GM23338 (cell line): Measurements from ENCODE around the gene ANKFY1. TPM values are rescaled to one million over a fixed set of nuclear protein-coding genes. Genes with fewer than 3 reads are reported as not detected.
"Not testable (repeated sequence)": the region's sequence is repeated elsewhere in the genome, so short reads cannot be mapped to it uniquely, and the experiment has no call there.

ENCODE experiments used
- ATAC-seq: fragments of 200-7000 bp; cut with Tn5 transposase; 3 replicates; pipeline ENCODE4 v1.9.1; 2020
- DNase-seq: peaks from one replicate; pipeline ENCODE4 v3.0.0-alpha.2; 2015; ENCODE audit warnings: low spot score
- H2AFZ ChIP-seq: fragments of 200-600 bp; sonication (generic); 2 replicates; pipeline ENCODE4 v1.8.0; 2016; ENCODE audit warnings: antibody characterized with exemption, mild to moderate bottlenecking, moderate library complexity
- H3F3A ChIP-seq: fragments of 200-600 bp; sonication (generic); replicated peaks from 2 replicates; pipeline ENCODE4 v1.8.0; 2017; ENCODE audit warnings: antibody characterized with exemption, mixed run types, low read depth
- H3K27ac ChIP-seq: fragments of 200-600 bp; sonication (generic); 2 replicates; pipeline ENCODE4 v1.6.1; 2016; ENCODE audit warnings: low read depth
- H3K27me3 ChIP-seq: fragments of 200-600 bp; sonication (generic); 2 replicates; pipeline ENCODE4 v1.8.0; 2016; ENCODE audit warnings: mild to moderate bottlenecking, mixed run types, moderate library complexity; ENCODE audit not compliant: insufficient read depth
- H3K36me3 ChIP-seq: fragments of 200-600 bp; sonication (generic); 2 replicates; pipeline ENCODE4 v1.8.0; 2016; ENCODE audit warnings: mild to moderate bottlenecking; ENCODE audit not compliant: insufficient read depth
- H3K4me1 ChIP-seq: fragments of 200-600 bp; sonication (generic); 2 replicates; pipeline ENCODE4 v1.8.0; 2016; ENCODE audit warnings: mild to moderate bottlenecking, moderate library complexity; ENCODE audit not compliant: insufficient read depth
- H3K4me2 ChIP-seq: fragments of 200-600 bp; sonication (generic); 2 replicates; pipeline ENCODE4 v1.7.1; 2017; ENCODE audit warnings: mixed run types
- H3K4me3 ChIP-seq: fragments of 200-600 bp; sonication (generic); 2 replicates; pipeline ENCODE4 v1.6.1; 2016; ENCODE audit warnings: mixed run types
- H3K79me2 ChIP-seq: fragments of 200-600 bp; sonication (generic); replicated peaks from 2 replicates; pipeline ENCODE4 v1.8.0; 2017; ENCODE audit warnings: mild to moderate bottlenecking; ENCODE audit not compliant: insufficient read depth
- H3K9me2 ChIP-seq: fragments of 200-600 bp; sonication (generic); 2 replicates; pipeline ENCODE4 v1.8.0; 2017; ENCODE audit not compliant: insufficient read depth
- H4K20me1 ChIP-seq: fragments of 200-600 bp; sonication (generic); replicated peaks from 2 replicates; pipeline ENCODE4 v1.8.0; 2017; ENCODE audit warnings: mild to moderate bottlenecking; ENCODE audit not compliant: insufficient read depth
- H3K27ac Mint-ChIP-seq: 2 replicates; pipeline ENCODE4 v1.8.0; 2020; ENCODE audit warnings: inconsistent platforms, mild to moderate bottlenecking, moderate library complexity, mixed read lengths
- H3K27me3 Mint-ChIP-seq: 3 replicates; pipeline ENCODE4 v1.8.0; 2022; ENCODE audit warnings: low read depth, mild to moderate bottlenecking, moderate library complexity, mixed read lengths, inconsistent platforms; ENCODE audit not compliant: insufficient read depth, poor library complexity
- H3K36me3 Mint-ChIP-seq: 3 replicates; pipeline ENCODE4 v1.8.0; 2021; ENCODE audit warnings: low read depth, mild to moderate bottlenecking, inconsistent platforms, moderate library complexity, mixed read lengths
- H3K4me1 Mint-ChIP-seq: 3 replicates; pipeline ENCODE4 v1.8.0; 2020; ENCODE audit warnings: mild to moderate bottlenecking, inconsistent platforms, mixed read lengths
- H3K4me3 Mint-ChIP-seq: 3 replicates; pipeline ENCODE4 v1.8.0; 2021; ENCODE audit warnings: moderate library complexity, mild to moderate bottlenecking, inconsistent platforms, mixed read lengths
- H3K9me3 Mint-ChIP-seq: 3 replicates; pipeline ENCODE4 v1.8.0; 2020; ENCODE audit warnings: moderate library complexity, mild to moderate bottlenecking, inconsistent platforms, mixed read lengths
- CREB1 ChIP-seq: fragments of 250-450 bp; sonication (Bioruptor Pico); IDR thresholded peaks from 2 replicates; pipeline ENCODE4 v1.5.0; 2020; ENCODE audit warnings: low read depth, mild to moderate bottlenecking, moderate library complexity
- REST ChIP-seq: IDR thresholded peaks from one replicate; pipeline ENCODE4 v1.6.1; 2018; ENCODE audit warnings: antibody characterized with exemption; ENCODE audit not compliant: unreplicated experiment
- ZNF462 ChIP-seq: fragments of 250-450 bp; sonication (Bioruptor Pico); IDR thresholded peaks from 2 replicates; pipeline ENCODE4 v1.5.0; 2020; ENCODE audit warnings: mild to moderate bottlenecking, moderate library complexity
- polyA plus RNA-seq: library from polyadenylated mRNA; unstranded; fragments of >200 nt; fragmentation: Nextera tagmentation; extraction: Ambion mirVana; gene quantifications from 2 replicates; pipeline ENCODE4 v1.2.1, GENCODE V29; 2016
- total RNA-seq: library from RNA; depleted of rRNA; stranded (reverse); fragments of >200 nt; shearing (Covaris generic); gene quantifications from 2 replicates; pipeline ENCODE4 v1.2.3, GENCODE V29; 2014

The ANKFY1 gene
- total and polyA plus RNA-seq, 2 experiments from 2014 or later: 12.9 to 44.4 TPM

- no peak for TF ChIP-seq ZNF462
- TF ChIP-seq REST: no peak
- no peak for TF ChIP-seq CREB1 (CRISPR knock-in tag)
These were observed 6.8 kb downstream of the ANKFY1 start (continued) for GRCh38 chr17:4256952-4257351.

GRCh38 chr17:4255271-4255670 is 8.5 kb downstream of the ANKFY1 start:
- H3K36me3 Mint-ChIP-seq: peaks cover 22% of the 10 kb centered on the region
- H3K27me3 Mint-ChIP-seq: not testable (repeated sequence)

More at GRCh38 chr17:4255271-4255670, 8.5 kb downstream of the ANKFY1 start:
- not testable (repeated sequence) for H3K9me2 ChIP-seq, H3K4me1 Mint-ChIP-seq, H3K36me3 ChIP-seq, H3K4me3 Mint-ChIP-seq, H3K27ac Mint-ChIP-seq, ATAC-seq, H3K27me3 ChIP-seq, H3K4me1 ChIP-seq, H2AFZ ChIP-seq, H3K4me2 ChIP-seq, H3K27ac ChIP-seq, DNase-seq, H3K4me3 ChIP-seq, H3F3A ChIP-seq
- Histone ChIP-seq H4K20me1 (peaks cover 62% of the 10 kb centered on the region), H3K79me2 (peaks cover 100% of the 10 kb centered on the region)
- H3K9me3 Mint-ChIP-seq: peaks cover 17% of the 10 kb centered on the region
